Thyroid gland (tissue), 4 donors: ENCODE data around the gene KLF7. TPM values are rescaled to one million over a fixed set of nuclear protein-coding genes. Genes with fewer than 3 reads are reported as not detected.

Experiments
- DNase-seq, 2 donors: peaks; one replicate each; pipeline ENCODE4 v3.0.0-alpha.2; 2019
- H3K27ac ChIP-seq, 3 donors: fragments of 200-600 bp; sonication (generic); 1 replicate in 2 of 3; 2 replicates in 1 of 3; pipeline ENCODE4 v1.5.1; 2016 to 2019; ENCODE audit warnings: mild to moderate bottlenecking in 1 of 3, moderate library complexity in 1 of 3
- H3K27me3 ChIP-seq: fragments of 200-600 bp; sonication (generic); one replicate; pipeline ENCODE4 v1.5.1; 2019
- H3K36me3 ChIP-seq, 2 donors: fragments of 200-600 bp; sonication (generic); one replicate each; pipeline ENCODE4 v1.5.1; 2016 to 2019
- H3K4me1 ChIP-seq, 2 donors: fragments of 200-600 bp; sonication (generic); one replicate each; pipeline ENCODE4 v1.5.1; 2017 to 2019
- H3K4me3 ChIP-seq, 3 donors: fragments of 200-600 bp; sonication (generic); replicated peaks in 1 of 3; 1 replicate in 2 of 3; 2 replicates in 1 of 3; pipeline ENCODE4 v1.5.1; 2016; ENCODE audit warnings: mild to moderate bottlenecking in 1 of 3
- H3K9me3 ChIP-seq: fragments of 200-600 bp; sonication (generic); one replicate; pipeline ENCODE4 v1.5.1; 2017
- CTCF ChIP-seq, 6 experiments: fragments of 200-600 bp in 3 of 6; fragments of 450-650 bp in 3 of 6; sonication (generic) in 3 of 6; IDR thresholded peaks; one replicate each; pipeline ENCODE4 v1.5.1; 2016 to 2019; ENCODE audit warnings: antibody characterized with exemption in 6 of 6, mild to moderate bottlenecking in 2 of 6, inconsistent platforms in 1 of 6, moderate library complexity in 1 of 6
- POLR2A ChIP-seq, 2 donors: fragments of 450-650 bp; IDR thresholded peaks; one replicate each; pipeline ENCODE4 v1.6.1; 2017; ENCODE audit warnings: antibody characterized with exemption in 2 of 2, mild to moderate bottlenecking in 2 of 2, moderate library complexity in 1 of 2
- WGBS, 2 donors: methylation state at CpG; one replicate each; pipeline ENCODE4 v1.1.5; 2017; 5-methylcytosine and 5-hydroxymethylcytosine counted together
- intact Hi-C: fragments of 100-400 bp; cut with DNase I; formaldehyde crosslinking; loops from one replicate; pipeline ENCODE4 v1.15.1; 2023
- total RNA-seq, 4 donors: library from RNA; depleted of rRNA; stranded (reverse); fragments of >200 nt; gene quantifications; one replicate each; pipeline ENCODE4 v1.2.3, GENCODE V29; 2016

The KLF7 gene
- total RNA-seq, 4 donors from 2014 or later: 19.4 to 29.5 (median 25.6) TPM

- no peak overlapping the region for H3K27ac ChIP-seq
- H3K27me3 ChIP-seq: no peaks in the 10 kb centered on the region
- TF ChIP-seq CTCF (IDR thresholded peaks at IDR 0.05): no peak
- no peak for TF ChIP-seq POLR2A (IDR thresholded peaks at IDR 0.05)
- no peaks in the 10 kb centered on the region for H3K36me3 ChIP-seq
- H3K9me3 ChIP-seq: no peaks in the 10 kb centered on the region
- intact Hi-C loops: no loop called here
- no peaks in the 10 kb centered on the region for H3K4me1 ChIP-seq
- DNase-seq: no peak
- H3K4me3 ChIP-seq: no peak overlapping the region
Measured at GRCh38 chr2:207205173-207205957, 39.6 kb upstream of the KLF7 start.

GRCh38 chr2:207203056-207203455 lies 37.3 kb upstream of the KLF7 start:
- Histone ChIP-seq H3K36me3 (no peaks in the 10 kb centered on the region), H3K9me3 (no peaks in the 10 kb centered on the region), H3K4me1 (no peaks in the 10 kb centered on the region), H3K27me3 (no peaks in the 10 kb centered on the region), H3K27ac (no peak overlapping the region), H3K4me3 (no peak overlapping the region)
- intact Hi-C loops: no loop called here
- DNase-seq: no peak
- TF ChIP-seq POLR2A (IDR thresholded peaks at IDR 0.05) (no peak), CTCF (IDR thresholded peaks at IDR 0.05) (no peak)
- 54% methylated on average over 1 of the region's 1 CpG for WGBS, 2 donors

- intact Hi-C loops: no loop called here
- H3K4me3 ChIP-seq: no peak overlapping the region
- WGBS, 2 donors: 27 to 31% methylated on average over 4 of the region's 4 CpGs
Measured at GRCh38 chr2:207202645-207203044, 36.9 kb upstream of the KLF7 start.

GRCh38 chr2:207201416-207201815 lies 35.7 kb upstream of the KLF7 start:
- H3K9me3 ChIP-seq: no peaks in the 10 kb centered on the region
- 88 to 94% methylated on average over 2 of the region's 2 CpGs for WGBS, 2 donors
- TF ChIP-seq POLR2A (IDR thresholded peaks at IDR 0.05) (no peak), CTCF (IDR thresholded peaks at IDR 0.05) (no peak)
- H3K4me3 ChIP-seq: no peak overlapping the region
- no peak for DNase-seq
- H3K27me3 ChIP-seq: no peaks in the 10 kb centered on the region
- no peak overlapping the region for H3K27ac ChIP-seq
- intact Hi-C loops: no loop called here
- H3K4me1 ChIP-seq: no peaks in the 10 kb centered on the region
- H3K36me3 ChIP-seq: no peaks in the 10 kb centered on the region

More at GRCh38 chr2:207202645-207203044, 36.9 kb upstream of the KLF7 start:
- DNase-seq: no peak
- H3K27me3 ChIP-seq: no peaks in the 10 kb centered on the region
- no peaks in the 10 kb centered on the region for H3K36me3 ChIP-seq
- TF ChIP-seq POLR2A (IDR thresholded peaks at IDR 0.05): no peak
- no peak for TF ChIP-seq CTCF (IDR thresholded peaks at IDR 0.05)
- H3K4me1 ChIP-seq: no peaks in the 10 kb centered on the region
- no peaks in the 10 kb centered on the region for H3K9me3 ChIP-seq
- H3K27ac ChIP-seq: no peak overlapping the region

- Histone ChIP-seq H3K4me3 (no peak overlapping the region), H3K36me3 (no peaks in the 10 kb centered on the region), H3K9me3 (no peaks in the 10 kb centered on the region), H3K27me3 (no peaks in the 10 kb centered on the region), H3K4me1 (no peaks in the 10 kb centered on the region), H3K27ac (no peak overlapping the region)
- 72 to 73% methylated on average over 7 to 8 of the region's 8 CpGs for WGBS, 2 donors
- intact Hi-C loops: no loop called here
- no peak for TF ChIP-seq CTCF (IDR thresholded peaks at IDR 0.05)
- TF ChIP-seq POLR2A (IDR thresholded peaks at IDR 0.05): no peak
- DNase-seq: no peak
Measured at GRCh38 chr2:207200136-207200535, 34.4 kb upstream of the KLF7 start.
